ENCODE results near the gene ANXA3.

DNA sequence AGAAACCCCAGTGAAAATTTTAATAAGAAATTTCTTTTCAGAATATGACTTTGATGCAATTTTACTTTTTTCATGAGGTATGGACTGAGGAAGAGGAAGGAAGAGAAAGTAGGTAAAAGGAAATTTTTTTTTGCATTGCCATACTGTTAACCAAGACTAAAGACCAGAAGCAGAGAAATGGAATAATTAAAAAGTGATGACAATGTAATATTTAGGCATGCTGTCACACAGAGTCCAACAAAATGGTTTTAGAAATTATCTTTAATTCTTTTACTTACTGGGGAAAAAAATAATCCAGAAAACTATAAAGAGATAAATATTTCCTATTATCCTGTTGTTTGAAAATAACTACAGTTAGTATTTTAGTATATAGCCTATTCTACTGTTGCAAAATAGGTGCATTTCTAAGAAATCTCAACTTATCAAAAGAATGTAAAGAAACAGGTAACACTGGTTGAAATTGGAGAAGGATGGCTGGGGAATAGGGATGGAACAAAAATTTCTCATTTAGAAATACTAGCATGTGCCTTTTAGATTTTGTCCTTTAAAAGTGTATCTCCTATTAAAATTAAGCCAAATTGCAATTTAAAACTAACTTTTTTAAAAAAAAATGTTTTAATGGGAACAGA is 92.6 kb downstream of the ANXA3 start:
- no peak for TF ChIP-seq POLR2A (IDR thresholded peaks at IDR 0.05)
- TF ChIP-seq, protein P1, sequence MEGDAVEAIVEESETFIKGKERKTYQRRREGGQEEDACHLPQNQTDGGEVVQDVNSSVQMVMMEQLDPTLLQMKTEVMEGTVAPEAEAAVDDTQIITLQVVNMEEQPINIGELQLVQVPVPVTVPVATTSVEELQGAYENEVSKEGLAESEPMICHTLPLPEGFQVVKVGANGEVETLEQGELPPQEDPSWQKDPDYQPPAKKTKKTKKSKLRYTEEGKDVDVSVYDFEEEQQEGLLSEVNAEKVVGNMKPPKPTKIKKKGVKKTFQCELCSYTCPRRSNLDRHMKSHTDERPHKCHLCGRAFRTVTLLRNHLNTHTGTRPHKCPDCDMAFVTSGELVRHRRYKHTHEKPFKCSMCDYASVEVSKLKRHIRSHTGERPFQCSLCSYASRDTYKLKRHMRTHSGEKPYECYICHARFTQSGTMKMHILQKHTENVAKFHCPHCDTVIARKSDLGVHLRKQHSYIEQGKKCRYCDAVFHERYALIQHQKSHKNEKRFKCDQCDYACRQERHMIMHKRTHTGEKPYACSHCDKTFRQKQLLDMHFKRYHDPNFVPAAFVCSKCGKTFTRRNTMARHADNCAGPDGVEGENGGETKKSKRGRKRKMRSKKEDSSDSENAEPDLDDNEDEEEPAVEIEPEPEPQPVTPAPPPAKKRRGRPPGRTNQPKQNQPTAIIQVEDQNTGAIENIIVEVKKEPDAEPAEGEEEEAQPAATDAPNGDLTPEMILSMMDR (IDR thresholded peaks at IDR 0.05), result no peak

All from adrenal gland (tissue), 5 donors.